HEK293T (cell line): ENCODE measurements around the gene PFDN4.

Source experiments
- CTCF ChIA-PET: fragments of 350-600 bp; formaldehyde crosslinking; extraction: SDS; loops from one replicate; lab custom pipeline; 2021; ENCODE audit warnings: antibody characterized with exemption, inconsistent platforms; lab: Yijun Ruan, JAX
- POLR2A ChIA-PET: fragments of 350-600 bp; formaldehyde crosslinking; extraction: SDS; loops from one replicate; lab custom pipeline; 2020; ENCODE audit warnings: antibody characterized with exemption, inconsistent platforms; lab: Yijun Ruan, JAX
- DNase-seq: peaks from one replicate; pipeline ENCODE4 v3.0.0; 2012; ENCODE audit warnings: mixed read lengths; ENCODE audit errors: extremely low spot score
- ARNT ChIP-seq: fragments of 450-650 bp; IDR thresholded peaks from 2 replicates; pipeline ENCODE4 v1.6.1; 2017; ENCODE audit warnings: mild to moderate bottlenecking
- BHLHE40 ChIP-seq: fragments of 450-650 bp; IDR thresholded peaks from 2 replicates; pipeline ENCODE4 v1.6.1; 2016; ENCODE audit warnings: mild to moderate bottlenecking, moderate library complexity, borderline replicate concordance
- CTBP1 ChIP-seq: fragments of 450-650 bp; IDR thresholded peaks from 2 replicates; pipeline ENCODE4 v1.6.1; 2016; ENCODE audit warnings: borderline replicate concordance
- ELF4 ChIP-seq: fragments of 450-650 bp; IDR thresholded peaks from 2 replicates; pipeline ENCODE4 v1.6.1; 2017; ENCODE audit warnings: antibody characterized with exemption
- FOXA1 ChIP-seq: fragments of 450-650 bp; IDR thresholded peaks from 2 replicates; pipeline ENCODE4 v1.6.1; 2016; ENCODE audit warnings: mild to moderate bottlenecking
- FOXK2 ChIP-seq: fragments of 450-650 bp; IDR thresholded peaks from 2 replicates; pipeline ENCODE4 v1.6.1; 2016; ENCODE audit warnings: mild to moderate bottlenecking
- FOXM1 ChIP-seq: fragments of 450-650 bp; IDR thresholded peaks from 2 replicates; pipeline ENCODE4 v1.6.1; 2017; ENCODE audit warnings: mild to moderate bottlenecking, borderline replicate concordance
- HDGF ChIP-seq: fragments of 450-650 bp; IDR thresholded peaks from 2 replicates; pipeline ENCODE4 v1.6.1; 2017; ENCODE audit warnings: antibody characterized with exemption, borderline replicate concordance
- L3MBTL2 ChIP-seq: fragments of 450-650 bp; conservative IDR thresholded peaks from 2 replicates; pipeline ENCODE4 v1.6.1; 2016; ENCODE audit warnings: mild to moderate bottlenecking
- LEF1 ChIP-seq: fragments of 450-650 bp; IDR thresholded peaks from 2 replicates; pipeline ENCODE4 v1.6.1; 2017; ENCODE audit warnings: mild to moderate bottlenecking, borderline replicate concordance
- NFRKB ChIP-seq: fragments of 450-650 bp; IDR thresholded peaks from 2 replicates; pipeline ENCODE4 v1.6.1; 2016; ENCODE audit warnings: mild to moderate bottlenecking, moderate library complexity
- SP1 ChIP-seq: fragments of 450-650 bp; IDR thresholded peaks from 2 replicates; pipeline ENCODE4 v1.6.1; 2017
- SUZ12 ChIP-seq: fragments of 450-650 bp; IDR thresholded peaks from 2 replicates; pipeline ENCODE4 v1.6.1; 2016; ENCODE audit warnings: mild to moderate bottlenecking
- TARDBP ChIP-seq: fragments of 450-650 bp; IDR thresholded peaks from 2 replicates; pipeline ENCODE4 v1.6.1; 2016
- ZNF384 ChIP-seq: fragments of 450-650 bp; IDR thresholded peaks from 2 replicates; pipeline ENCODE4 v1.6.1; 2016
- TF ChIP-seq, protein P1 (sequence below): fragments of 450-650 bp; IDR thresholded peaks from 2 replicates; pipeline ENCODE4 v1.6.1; 2016

PFDN4 gene

DNA sequence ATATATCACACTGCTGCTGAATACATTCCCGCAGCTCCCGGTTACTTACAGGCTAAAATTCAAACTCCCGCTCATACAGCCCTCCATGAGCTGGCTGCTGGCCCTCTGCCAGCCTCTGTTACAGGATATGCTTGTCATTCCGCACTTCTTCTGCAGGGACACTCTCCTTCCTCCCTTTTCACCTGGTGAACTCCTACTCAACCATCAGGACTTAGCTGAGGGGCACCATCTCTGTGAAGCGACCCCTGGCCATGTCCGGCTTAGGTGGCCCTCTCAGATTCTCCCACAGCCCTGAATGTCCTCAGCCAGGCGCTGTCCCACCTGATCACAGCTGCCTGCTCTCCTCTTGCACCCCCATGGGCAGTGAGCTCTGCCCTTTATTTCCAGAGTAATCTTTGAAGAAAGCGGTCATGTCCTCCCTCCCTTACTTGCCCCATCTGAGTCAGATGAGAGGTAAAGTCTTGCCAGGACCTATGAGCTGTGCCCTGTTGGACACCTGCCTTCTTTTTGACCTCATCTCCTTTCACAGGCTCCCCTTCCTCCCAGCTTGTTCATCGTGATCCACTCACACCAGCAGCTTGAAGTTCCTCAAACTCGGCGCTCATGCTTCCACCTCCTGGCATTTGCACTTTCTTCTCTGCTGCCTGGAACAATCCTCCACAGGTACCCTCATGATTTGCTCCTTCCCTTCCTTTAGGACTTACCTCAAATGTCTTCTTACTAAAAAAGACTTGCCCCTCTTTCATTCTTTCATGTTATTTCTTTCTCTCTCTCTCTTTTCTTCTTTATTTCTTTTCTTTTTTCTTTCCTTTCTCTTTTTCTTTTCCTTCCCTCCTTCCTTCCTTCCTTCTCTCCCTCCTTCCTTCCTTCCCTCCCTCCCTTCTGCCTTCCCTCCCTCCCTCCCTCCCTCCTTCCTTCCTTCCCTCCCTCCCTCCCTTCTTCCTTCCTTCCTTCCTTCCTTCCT lies 39.7 kb upstream of the PFDN4 start:
- CTCF ChIA-PET: interaction anchor here (0.7 kb wide), 1 partner anchor 41 kb away, joined by 4 read pairs; no protein-coding TSS in a partner anchor
- TF ChIP-seq BHLHE40 (no peak), LEF1 (no peak), L3MBTL2 (no peak), FOXA1 (no peak), ZNF384 (no peak), NFRKB (no peak), SP1 (no peak), TARDBP (no peak), HDGF (no peak), CTBP1 (no peak), FOXK2 (no peak), FOXM1 (no peak)
- POLR2A ChIA-PET: no interaction called here
- peak; percentile 28 for DNase-seq

DNA sequence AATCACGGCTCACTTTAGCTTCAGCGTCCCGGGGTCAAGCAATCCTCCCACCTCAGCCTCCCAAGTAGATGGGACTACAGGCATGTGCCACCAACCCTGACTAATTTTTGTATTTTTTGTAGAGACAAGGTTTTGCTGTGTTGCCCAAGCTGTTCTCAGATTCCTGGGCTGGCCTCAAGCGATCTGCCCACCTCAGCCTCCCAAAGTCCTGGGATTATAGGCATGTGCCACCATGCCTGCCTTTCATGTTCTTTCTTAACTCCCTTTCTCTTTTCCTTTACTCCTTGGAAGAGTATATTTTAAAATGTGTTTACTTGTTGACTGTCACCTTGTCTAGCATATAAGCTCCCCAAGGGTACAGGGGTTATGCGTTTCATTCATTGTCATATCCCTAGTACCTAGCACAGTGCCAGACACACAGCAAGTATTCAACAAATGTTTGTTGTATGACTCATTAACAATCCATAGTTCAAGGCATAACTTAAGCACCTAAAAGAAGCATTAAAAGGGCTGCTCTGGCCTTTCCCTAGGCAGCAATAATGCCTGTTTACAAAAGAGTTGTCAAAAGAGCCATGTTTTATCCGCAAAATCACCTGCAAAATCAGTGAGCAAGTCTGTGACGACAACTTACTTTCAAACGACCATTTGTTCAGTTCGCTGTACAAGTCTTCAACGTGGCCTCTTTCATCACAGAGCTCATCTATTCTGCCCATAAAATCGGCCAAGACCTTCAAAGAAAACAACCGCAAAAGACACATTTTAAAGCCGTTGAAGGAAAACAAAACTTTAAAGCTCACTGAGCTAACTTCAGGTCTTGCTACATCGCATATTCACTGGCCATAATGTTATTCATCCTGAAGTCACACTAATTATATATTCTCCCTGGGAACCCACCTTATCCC lies 38.7 kb upstream of the PFDN4 start:
- no peak for DNase-seq
- ChIA-PET POLR2A (no interaction called here), CTCF (interaction anchor here (0.6 kb wide), 1 partner anchor 73 kb away, joined by 3 read pairs; no protein-coding TSS in a partner anchor)
- TF ChIP-seq SP1: no peak
- TF ChIP-seq CTBP1: no peak
- no peak for TF ChIP-seq FOXA1
- TF ChIP-seq L3MBTL2: no peak

DNA sequence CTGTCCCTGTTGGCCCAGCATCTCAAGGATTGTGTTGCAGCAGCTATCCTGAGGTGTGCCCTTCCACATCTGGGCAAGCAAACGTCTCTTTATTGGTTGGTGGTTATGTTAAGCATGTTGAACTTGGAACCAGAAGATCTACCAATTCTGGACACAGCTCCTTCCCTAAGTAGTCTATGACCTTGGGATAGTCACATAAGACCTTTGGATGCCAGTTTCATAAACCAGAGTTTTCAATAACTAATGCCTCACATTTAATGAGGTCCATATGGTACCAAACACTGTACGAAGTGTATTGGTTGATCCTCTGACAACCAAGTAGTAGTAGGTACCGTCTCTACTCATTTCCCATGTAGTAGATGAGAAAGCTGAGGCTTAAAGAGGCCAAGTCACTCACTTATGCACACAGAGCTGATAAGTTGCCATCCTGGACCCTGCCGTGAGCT lies 37.8 kb upstream of the PFDN4 start:
- POLR2A ChIA-PET: no interaction called here
- DNase-seq: no peak
- TF ChIP-seq ZNF384 (no peak), SUZ12 (no peak), FOXM1 (no peak)
- CTCF ChIA-PET: interaction anchor here (0.5 to 0.6 kb wide), 2 partner anchors 73 to 77 kb away, joined by 3 to 4 read pairs; no protein-coding TSS in a partner anchor

DNA sequence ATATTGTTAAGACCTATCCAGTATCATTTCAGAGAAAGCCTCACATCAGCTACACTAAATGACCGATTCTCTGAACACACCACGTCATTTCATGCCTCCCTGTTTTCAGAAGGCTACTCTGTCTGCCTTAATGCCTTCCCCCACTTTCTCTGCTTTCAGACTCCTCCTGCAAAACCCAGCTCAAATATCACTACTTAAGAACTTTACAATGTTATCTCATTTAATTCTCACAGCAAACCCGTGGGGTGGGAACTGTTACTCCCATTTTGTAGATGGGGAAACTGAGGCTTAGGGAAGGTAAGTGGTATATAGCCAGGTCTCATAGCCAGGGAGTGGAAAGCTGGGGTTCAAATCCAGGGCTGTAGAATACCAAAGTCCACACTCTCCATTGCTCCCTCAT lies 36.9 kb upstream of the PFDN4 start:
- ChIA-PET POLR2A (no interaction called here), CTCF (no interaction called here)
- no peak for DNase-seq
- no peak for TF ChIP-seq TARDBP
- TF ChIP-seq HDGF: no peak
- no peak for TF ChIP-seq BHLHE40
- no peak for TF ChIP-seq ELF4
- no peak for TF ChIP-seq SUZ12
- TF ChIP-seq L3MBTL2: no peak
- no peak for TF ChIP-seq FOXK2
- TF ChIP-seq SP1: no peak
- TF ChIP-seq ZNF384: no peak
- TF ChIP-seq CTBP1: no peak

DNA sequence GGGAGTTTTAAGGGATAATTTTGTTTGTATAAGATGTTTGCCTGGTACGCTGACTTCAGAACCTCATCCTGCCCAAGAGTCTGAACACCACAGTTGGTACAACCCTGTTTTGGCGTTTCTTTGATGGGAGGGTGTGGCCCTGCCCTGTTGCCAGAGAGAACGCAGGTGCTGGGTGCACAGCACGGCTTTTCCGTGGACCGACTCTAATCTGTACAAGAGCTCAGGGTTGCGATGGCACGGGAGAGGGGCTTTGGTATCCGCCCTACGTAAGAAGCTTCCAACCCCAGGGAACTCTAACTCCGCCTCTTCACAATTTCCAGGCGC lies 35.4 kb upstream of the PFDN4 start:
- ChIA-PET POLR2A (no interaction called here), CTCF (no interaction called here)
- no peak for DNase-seq
- no peak for TF ChIP-seq BHLHE40
- no peak for TF ChIP-seq ZNF384
- no peak for TF ChIP-seq SP1
- TF ChIP-seq ARNT: no peak
- no peak for TF ChIP-seq CTBP1
- TF ChIP-seq LEF1: no peak
- TF ChIP-seq TARDBP: no peak
- no peak for TF ChIP-seq FOXA1
- TF ChIP-seq ELF4: no peak

DNA sequence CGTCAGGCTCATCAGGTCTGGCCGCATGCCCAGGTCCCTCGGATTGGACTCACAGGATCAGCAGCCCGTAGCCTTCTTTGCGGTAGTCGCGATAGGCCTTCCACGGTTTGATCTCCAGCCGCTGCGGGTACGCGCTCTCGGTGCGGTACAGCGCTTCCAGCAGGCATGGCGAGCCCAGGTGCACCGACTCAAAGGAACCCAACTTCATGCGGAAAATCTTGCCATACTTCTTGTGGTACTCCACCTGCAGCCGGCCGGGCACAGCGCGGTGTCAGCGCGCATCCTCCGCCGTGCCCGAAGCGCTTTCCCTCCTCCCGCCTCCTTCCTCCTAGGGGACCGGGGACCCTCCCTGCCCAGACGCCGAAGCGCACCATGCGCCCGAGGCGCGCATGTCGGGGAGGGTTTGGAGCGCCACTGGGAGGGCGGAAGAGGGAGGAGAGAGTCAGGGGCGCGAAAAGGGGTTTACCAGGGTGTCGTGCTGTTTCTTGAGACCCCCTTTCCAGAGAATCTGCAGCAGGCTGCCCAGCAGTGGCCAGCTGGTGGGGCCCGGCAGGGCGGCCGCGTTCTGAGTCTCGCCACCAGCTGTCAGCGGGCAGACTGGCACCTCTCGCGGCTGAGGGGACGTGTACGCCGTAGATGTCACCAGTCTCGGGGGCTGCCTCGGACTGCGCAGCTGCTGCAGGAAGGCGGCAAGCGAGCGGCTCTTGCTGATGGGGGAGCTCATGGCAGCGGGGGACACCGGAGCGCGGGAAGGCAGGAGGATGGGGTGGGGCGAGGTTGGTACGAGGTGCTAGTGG lies 34.8 kb upstream of the PFDN4 start:
- DNase-seq: no peak
- ChIA-PET POLR2A (no interaction called here), CTCF (no interaction called here)
- TF ChIP-seq FOXK2 (no peak), SP1 (no peak), TARDBP (no peak), BHLHE40 (no peak), ELF4 (no peak), CTBP1 (no peak), ZNF384 (no peak), ARNT (no peak), HDGF (no peak), FOXM1 (no peak), LEF1 (no peak), FOXA1 (no peak)
- TF ChIP-seq, protein P1, sequence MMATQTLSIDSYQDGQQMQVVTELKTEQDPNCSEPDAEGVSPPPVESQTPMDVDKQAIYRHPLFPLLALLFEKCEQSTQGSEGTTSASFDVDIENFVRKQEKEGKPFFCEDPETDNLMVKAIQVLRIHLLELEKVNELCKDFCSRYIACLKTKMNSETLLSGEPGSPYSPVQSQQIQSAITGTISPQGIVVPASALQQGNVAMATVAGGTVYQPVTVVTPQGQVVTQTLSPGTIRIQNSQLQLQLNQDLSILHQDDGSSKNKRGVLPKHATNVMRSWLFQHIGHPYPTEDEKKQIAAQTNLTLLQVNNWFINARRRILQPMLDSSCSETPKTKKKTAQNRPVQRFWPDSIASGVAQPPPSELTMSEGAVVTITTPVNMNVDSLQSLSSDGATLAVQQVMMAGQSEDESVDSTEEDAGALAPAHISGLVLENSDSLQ: no peak
